ENCODE data around the gene MICALL1.

GRCh38 chr22:37951305-37951704 is 45.2 kb downstream of the MICALL1 start:
- TF ChIP-seq GABPA (IDR thresholded peaks at IDR 0.05; ENCODE audit: low read depth) (no peak), POLR2AphosphoS5 (IDR thresholded peaks at IDR 0.05; ENCODE audit: low read depth) (no peak), REST (IDR thresholded peaks at IDR 0.05; ENCODE audit: insufficient replicate concordance, low read depth) (no peak), SPI1 (IDR thresholded peaks at IDR 0.05; ENCODE audit: borderline replicate concordance, low read depth) (no peak)
- TF ChIP-seq, protein P1, sequence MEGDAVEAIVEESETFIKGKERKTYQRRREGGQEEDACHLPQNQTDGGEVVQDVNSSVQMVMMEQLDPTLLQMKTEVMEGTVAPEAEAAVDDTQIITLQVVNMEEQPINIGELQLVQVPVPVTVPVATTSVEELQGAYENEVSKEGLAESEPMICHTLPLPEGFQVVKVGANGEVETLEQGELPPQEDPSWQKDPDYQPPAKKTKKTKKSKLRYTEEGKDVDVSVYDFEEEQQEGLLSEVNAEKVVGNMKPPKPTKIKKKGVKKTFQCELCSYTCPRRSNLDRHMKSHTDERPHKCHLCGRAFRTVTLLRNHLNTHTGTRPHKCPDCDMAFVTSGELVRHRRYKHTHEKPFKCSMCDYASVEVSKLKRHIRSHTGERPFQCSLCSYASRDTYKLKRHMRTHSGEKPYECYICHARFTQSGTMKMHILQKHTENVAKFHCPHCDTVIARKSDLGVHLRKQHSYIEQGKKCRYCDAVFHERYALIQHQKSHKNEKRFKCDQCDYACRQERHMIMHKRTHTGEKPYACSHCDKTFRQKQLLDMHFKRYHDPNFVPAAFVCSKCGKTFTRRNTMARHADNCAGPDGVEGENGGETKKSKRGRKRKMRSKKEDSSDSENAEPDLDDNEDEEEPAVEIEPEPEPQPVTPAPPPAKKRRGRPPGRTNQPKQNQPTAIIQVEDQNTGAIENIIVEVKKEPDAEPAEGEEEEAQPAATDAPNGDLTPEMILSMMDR (IDR thresholded peaks at IDR 0.05; ENCODE audit: insufficient read depth, low read length), result no peak

Data from HL-60 (cell line).